ENCODE measurements around the gene SLC43A3.

SLC43A3 gene

GRCh38 chr11:57426929-57427726 lies at the start of gene SLC43A3:
SLC43A3 (minus strand) TSS chr11:57427121; CDS start chr11:57426172, 949 bp downstream.
- no peaks in the 10 kb centered on the region for H3K9me3 ChIP-seq (ENCODE audit: low read length)
- peaks cover 8% of the 10 kb centered on the region for H3K4me1 ChIP-seq (ENCODE audit: insufficient read depth, low read length)
- peaks cover 7% of the 10 kb centered on the region for H3K27me3 ChIP-seq (ENCODE audit: insufficient read depth, low read length)
- peak within 1 kb of the TSS; percentile 49 for H3K4me3 ChIP-seq (ENCODE audit: low read length)
- peaks cover 3% of the 10 kb centered on the region for H3K36me3 ChIP-seq (ENCODE audit: insufficient read depth, low read length)
- H2AFZ ChIP-seq (ENCODE audit: low read depth, low read length) = peak within 1 kb of the TSS; percentile 78

DNA sequence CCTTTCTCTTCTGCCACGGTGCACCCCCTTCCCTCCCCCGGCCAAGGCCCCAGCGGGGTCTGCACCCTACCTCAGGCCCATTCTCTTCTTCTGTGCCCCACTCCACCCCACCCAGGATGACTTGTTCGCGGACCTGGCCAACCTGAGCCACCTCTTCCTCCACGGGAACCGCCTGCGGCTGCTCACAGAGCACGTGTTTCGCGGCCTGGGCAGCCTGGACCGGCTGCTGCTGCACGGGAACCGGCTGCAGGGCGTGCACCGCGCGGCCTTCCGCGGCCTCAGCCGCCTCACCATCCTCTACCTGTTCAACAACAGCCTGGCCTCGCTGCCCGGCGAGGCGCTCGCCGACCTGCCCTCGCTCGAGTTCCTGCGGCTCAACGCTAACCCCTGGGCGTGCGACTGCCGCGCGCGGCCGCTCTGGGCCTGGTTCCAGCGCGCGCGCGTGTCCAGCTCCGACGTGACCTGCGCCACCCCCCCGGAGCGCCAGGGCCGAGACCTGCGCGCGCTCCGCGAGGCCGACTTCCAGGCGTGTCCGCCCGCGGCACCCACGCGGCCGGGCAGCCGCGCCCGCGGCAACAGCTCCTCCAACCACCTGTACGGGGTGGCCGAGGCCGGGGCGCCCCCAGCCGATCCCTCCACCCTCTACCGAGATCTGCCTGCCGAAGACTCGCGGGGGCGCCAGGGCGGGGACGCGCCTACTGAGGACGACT lies 49.3 kb upstream of the SLC43A3 start:
- Histone ChIP-seq H3K27me3 (ENCODE audit: insufficient read depth, low read length) (no peaks in the 10 kb centered on the region), H2AFZ (ENCODE audit: low read depth, low read length) (no peak overlapping the region), H3K9me3 (ENCODE audit: low read length) (no peaks in the 10 kb centered on the region), H3K4me1 (ENCODE audit: insufficient read depth, low read length) (peaks cover 21% of the 10 kb centered on the region), H3K36me3 (ENCODE audit: insufficient read depth, low read length) (peaks cover 4% of the 10 kb centered on the region), H3K4me3 (ENCODE audit: low read length) (no peak overlapping the region)

DNA sequence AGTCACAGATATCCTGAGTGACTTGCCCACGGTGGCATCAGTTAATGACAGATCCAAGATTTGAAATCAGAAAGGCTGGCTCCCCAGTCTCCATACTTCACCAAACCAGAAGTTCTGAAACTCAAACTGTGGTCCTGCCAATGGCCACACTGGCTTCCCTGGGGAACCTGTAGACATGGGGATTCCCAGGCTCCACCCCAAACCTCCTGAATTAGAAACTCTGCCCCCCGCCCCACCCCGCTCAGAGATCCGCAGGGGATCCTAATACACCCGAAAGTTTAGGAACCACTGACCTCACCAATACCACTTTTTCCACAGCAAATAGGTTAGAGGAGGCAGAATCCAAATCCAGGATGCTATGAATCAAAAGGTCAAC lies 48.7 kb upstream of the SLC43A3 start:
- Histone ChIP-seq H3K4me1 (ENCODE audit: insufficient read depth, low read length) (peaks cover 21% of the 10 kb centered on the region), H3K27me3 (ENCODE audit: insufficient read depth, low read length) (no peaks in the 10 kb centered on the region), H3K36me3 (ENCODE audit: insufficient read depth, low read length) (peaks cover 4% of the 10 kb centered on the region), H3K9me3 (ENCODE audit: low read length) (no peaks in the 10 kb centered on the region), H3K4me3 (ENCODE audit: low read length) (no peak overlapping the region), H2AFZ (ENCODE audit: low read depth, low read length) (no peak overlapping the region)

DNA sequence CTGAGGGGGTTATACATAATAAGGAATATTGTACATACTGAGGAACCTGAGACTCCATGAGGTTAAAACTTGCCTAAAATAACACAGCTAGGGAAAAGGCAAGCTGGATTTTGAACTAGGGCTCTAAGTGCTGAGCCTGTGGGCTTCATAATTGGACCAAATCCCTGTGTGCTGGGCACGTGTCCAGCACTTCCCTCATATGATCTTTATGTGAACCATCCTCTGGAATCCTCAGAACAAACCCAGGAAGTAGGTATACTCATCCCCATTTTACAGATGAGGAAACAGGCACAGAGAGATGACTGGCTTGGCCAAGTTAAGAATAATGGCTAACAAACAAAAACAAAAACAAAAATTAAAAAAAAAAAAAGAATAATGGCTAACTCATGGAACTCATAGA lies 48.3 kb upstream of the SLC43A3 start:
- H3K4me1 ChIP-seq (ENCODE audit: insufficient read depth, low read length) = peaks cover 19% of the 10 kb centered on the region
- H3K27me3 ChIP-seq (ENCODE audit: insufficient read depth, low read length) = no peaks in the 10 kb centered on the region
- H3K36me3 ChIP-seq (ENCODE audit: insufficient read depth, low read length) = peaks cover 4% of the 10 kb centered on the region
- H3K4me3 ChIP-seq (ENCODE audit: low read length) = no peak overlapping the region
- H3K9me3 ChIP-seq (ENCODE audit: low read length) = no peaks in the 10 kb centered on the region
- no peak overlapping the region for H2AFZ ChIP-seq (ENCODE audit: low read depth, low read length)

- Histone ChIP-seq H3K4me1 (ENCODE audit: insufficient read depth, low read length) (peaks cover 15% of the 10 kb centered on the region), H3K4me3 (ENCODE audit: low read length) (no peak overlapping the region), H3K27me3 (ENCODE audit: insufficient read depth, low read length) (no peaks in the 10 kb centered on the region), H3K36me3 (ENCODE audit: insufficient read depth, low read length) (peaks cover 6% of the 10 kb centered on the region), H3K9me3 (ENCODE audit: low read length) (no peaks in the 10 kb centered on the region), H2AFZ (ENCODE audit: low read depth, low read length) (no peak overlapping the region)
Observed at GRCh38 chr11:57474803-57475115, 47.8 kb upstream of the SLC43A3 start.

DNA sequence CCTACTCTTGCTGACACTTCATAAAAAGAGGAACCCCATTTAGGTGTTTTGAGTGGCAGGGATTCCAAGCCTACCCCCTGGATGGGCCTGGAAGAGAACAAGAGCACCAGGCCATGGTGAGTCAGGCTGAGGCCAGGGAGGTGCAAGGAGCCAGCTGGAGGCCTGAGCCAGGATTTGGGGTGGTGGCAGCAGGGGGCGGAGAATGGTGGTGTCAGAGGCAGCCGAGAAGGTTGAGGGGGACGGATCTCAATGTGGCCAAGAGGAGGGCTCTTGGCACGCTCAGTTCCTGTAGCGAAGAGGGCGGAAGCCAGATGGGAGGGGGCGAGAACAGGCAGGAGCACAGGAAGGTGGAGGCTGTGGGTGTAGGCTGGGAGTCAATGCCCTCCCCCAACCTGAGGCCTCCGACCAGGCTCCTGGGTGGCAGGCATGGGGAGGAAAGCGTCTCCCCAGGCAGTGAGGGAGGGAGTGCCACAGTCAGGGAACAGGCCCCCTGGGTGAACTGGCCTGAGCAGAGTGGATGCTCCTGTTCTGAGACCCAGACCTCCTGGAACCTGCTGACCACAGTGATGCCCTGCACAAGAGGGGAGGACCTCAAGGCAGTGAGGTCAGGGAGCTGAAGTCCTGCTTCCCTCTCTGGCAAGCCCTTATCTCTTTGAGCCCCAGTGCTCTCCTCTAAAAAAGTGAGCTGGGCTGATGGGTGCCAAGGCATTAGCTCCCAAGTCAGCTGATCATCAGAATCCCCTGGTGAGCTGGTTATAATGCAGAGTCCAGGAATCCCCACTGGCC lies 47.3 kb upstream of the SLC43A3 start:
- peaks cover 10% of the 10 kb centered on the region for H3K4me1 ChIP-seq (ENCODE audit: insufficient read depth, low read length)
- H3K27me3 ChIP-seq (ENCODE audit: insufficient read depth, low read length) = no peaks in the 10 kb centered on the region
- no peak overlapping the region for H3K4me3 ChIP-seq (ENCODE audit: low read length)
- H2AFZ ChIP-seq (ENCODE audit: low read depth, low read length) = no peak overlapping the region
- peaks cover 11% of the 10 kb centered on the region for H3K36me3 ChIP-seq (ENCODE audit: insufficient read depth, low read length)
- H3K9me3 ChIP-seq (ENCODE audit: low read length) = no peaks in the 10 kb centered on the region

DNA sequence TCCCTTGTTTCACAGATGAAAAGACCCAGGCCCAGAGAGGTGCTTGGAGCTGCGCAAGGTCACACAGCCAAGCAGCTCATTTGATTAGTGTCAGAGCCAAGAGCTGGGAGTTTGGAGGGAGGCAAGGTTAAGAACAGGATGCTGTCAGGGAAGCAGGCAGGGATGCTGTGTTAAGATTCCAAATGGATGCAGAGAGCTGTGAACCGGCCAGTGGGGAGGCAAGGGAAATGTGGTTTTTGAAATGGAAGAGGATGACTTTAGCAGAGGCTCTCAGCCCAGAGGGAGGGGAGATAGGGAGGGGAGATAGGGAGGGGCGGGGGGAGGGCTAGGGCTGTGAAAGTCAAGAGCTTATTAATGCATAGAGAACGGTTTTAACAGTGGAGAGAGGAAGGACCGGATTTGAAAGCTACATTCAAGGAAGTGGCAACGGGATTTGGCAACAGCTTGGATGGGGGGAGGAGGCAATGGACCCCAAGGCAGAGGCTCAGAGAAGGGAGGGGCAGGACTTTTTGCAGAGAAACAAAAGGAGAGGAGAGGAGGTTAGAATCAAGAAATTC lies 46.4 kb upstream of the SLC43A3 start:
- Histone ChIP-seq H3K9me3 (ENCODE audit: low read length) (no peaks in the 10 kb centered on the region), H2AFZ (ENCODE audit: low read depth, low read length) (no peak overlapping the region), H3K4me1 (ENCODE audit: insufficient read depth, low read length) (peaks cover 1% of the 10 kb centered on the region), H3K36me3 (ENCODE audit: insufficient read depth, low read length) (peaks cover 19% of the 10 kb centered on the region), H3K27me3 (ENCODE audit: insufficient read depth, low read length) (no peaks in the 10 kb centered on the region), H3K4me3 (ENCODE audit: low read length) (no peak overlapping the region)

DNA sequence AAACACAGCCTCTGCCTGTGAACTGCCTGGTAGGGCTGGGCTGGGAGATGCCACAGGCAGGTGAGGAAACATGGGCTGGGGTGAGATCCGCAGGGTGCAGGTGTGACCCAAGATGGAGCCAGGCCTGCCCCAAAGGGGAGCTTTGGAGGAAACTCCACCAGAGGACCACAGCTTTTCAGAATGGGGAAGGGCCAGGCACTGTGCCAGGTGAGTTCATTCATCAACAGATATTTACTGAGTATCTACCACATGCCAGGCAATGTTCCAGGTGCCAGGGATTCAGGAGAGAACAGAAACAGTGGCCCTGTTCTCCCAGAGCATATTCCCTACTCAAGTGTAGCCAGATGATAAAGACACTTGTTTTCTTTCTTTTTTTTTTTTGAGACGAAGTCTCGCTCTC lies 44.6 kb upstream of the SLC43A3 start:
- Histone ChIP-seq H3K36me3 (ENCODE audit: insufficient read depth, low read length) (peaks cover 22% of the 10 kb centered on the region), H3K27me3 (ENCODE audit: insufficient read depth, low read length) (no peaks in the 10 kb centered on the region), H3K9me3 (ENCODE audit: low read length) (no peaks in the 10 kb centered on the region), H3K4me1 (ENCODE audit: insufficient read depth, low read length) (no peaks in the 10 kb centered on the region), H2AFZ (ENCODE audit: low read depth, low read length) (no peak overlapping the region), H3K4me3 (ENCODE audit: low read length) (no peak overlapping the region)

GRCh38 chr11:57469268-57469667 lies 42.3 kb upstream of the SLC43A3 start:
- Histone ChIP-seq H3K27me3 (ENCODE audit: insufficient read depth, low read length) (no peaks in the 10 kb centered on the region), H3K4me1 (ENCODE audit: insufficient read depth, low read length) (peaks cover 3% of the 10 kb centered on the region), H3K9me3 (ENCODE audit: low read length) (no peaks in the 10 kb centered on the region), H2AFZ (ENCODE audit: low read depth, low read length) (no peak overlapping the region), H3K4me3 (ENCODE audit: low read length) (no peak overlapping the region), H3K36me3 (ENCODE audit: insufficient read depth, low read length) (peaks cover 22% of the 10 kb centered on the region)

- Histone ChIP-seq H3K36me3 (ENCODE audit: insufficient read depth, low read length) (peaks cover 22% of the 10 kb centered on the region), H3K4me3 (ENCODE audit: low read length) (no peak overlapping the region), H3K27me3 (ENCODE audit: insufficient read depth, low read length) (no peaks in the 10 kb centered on the region), H3K9me3 (ENCODE audit: low read length) (no peaks in the 10 kb centered on the region), H3K4me1 (ENCODE audit: insufficient read depth, low read length) (peaks cover 12% of the 10 kb centered on the region), H2AFZ (ENCODE audit: low read depth, low read length) (no peak overlapping the region)
Observed at GRCh38 chr11:57468276-57468675, 41.4 kb upstream of the SLC43A3 start.

DNA sequence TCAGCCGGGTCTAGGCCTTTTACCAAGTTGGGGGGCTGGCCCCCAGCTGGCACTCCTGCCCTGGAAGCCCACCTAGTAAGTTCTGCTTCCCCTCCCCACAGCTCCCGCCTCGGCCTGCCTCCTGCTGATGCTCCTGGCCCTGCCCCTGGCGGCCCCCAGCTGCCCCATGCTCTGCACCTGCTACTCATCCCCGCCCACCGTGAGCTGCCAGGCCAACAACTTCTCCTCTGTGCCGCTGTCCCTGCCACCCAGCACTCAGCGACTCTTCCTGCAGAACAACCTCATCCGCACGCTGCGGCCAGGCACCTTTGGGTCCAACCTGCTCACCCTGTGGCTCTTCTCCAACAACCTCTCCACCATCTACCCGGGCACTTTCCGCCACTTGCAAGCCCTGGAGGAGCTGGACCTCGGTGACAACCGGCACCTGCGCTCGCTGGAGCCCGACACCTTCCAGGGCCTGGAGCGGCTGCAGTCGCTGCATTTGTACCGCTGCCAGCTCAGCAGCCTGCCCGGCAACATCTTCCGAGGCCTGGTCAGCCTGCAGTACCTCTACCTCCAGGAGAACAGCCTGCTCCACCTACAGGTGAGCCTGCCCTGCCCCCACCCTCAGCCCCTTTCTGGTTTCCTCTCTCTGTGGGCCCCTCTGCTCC lies 40.7 kb upstream of the SLC43A3 start:
- peaks cover 22% of the 10 kb centered on the region for H3K36me3 ChIP-seq (ENCODE audit: insufficient read depth, low read length)
- no peaks in the 10 kb centered on the region for H3K27me3 ChIP-seq (ENCODE audit: insufficient read depth, low read length)
- no peak overlapping the region for H2AFZ ChIP-seq (ENCODE audit: low read depth, low read length)
- H3K4me1 ChIP-seq (ENCODE audit: insufficient read depth, low read length) = peaks cover 16% of the 10 kb centered on the region
- no peak overlapping the region for H3K4me3 ChIP-seq (ENCODE audit: low read length)
- no peaks in the 10 kb centered on the region for H3K9me3 ChIP-seq (ENCODE audit: low read length)

GRCh38 chr11:57466680-57467079 lies 39.8 kb upstream of the SLC43A3 start:
- Histone ChIP-seq H3K36me3 (ENCODE audit: insufficient read depth, low read length) (peaks cover 20% of the 10 kb centered on the region), H3K9me3 (ENCODE audit: low read length) (no peaks in the 10 kb centered on the region), H3K4me3 (ENCODE audit: low read length) (no peak overlapping the region), H2AFZ (ENCODE audit: low read depth, low read length) (no peak overlapping the region), H3K4me1 (ENCODE audit: insufficient read depth, low read length) (peaks cover 24% of the 10 kb centered on the region), H3K27me3 (ENCODE audit: insufficient read depth, low read length) (no peaks in the 10 kb centered on the region)
